Activated naive CD4-positive, alpha-beta T cell treated with anti-CD3 and anti-CD28 coated beads, Interleukin-2, amount 50 U/mL, for 16 hours (primary cell): ENCODE results near the gene TMEM225.
"Not testable (repeated sequence)": the region's sequence is repeated elsewhere in the genome, so short reads cannot be mapped to it uniquely, and the experiment has no call there.

ENCODE experiments used
- DNase-seq: peaks from one replicate; pipeline ENCODE4 v3.0.0-alpha.2; 2020

The TMEM225 gene

GRCh38 chr11:123885570-123885969, at the start of gene TMEM225:
TSS of gene TMEM225 (minus strand) at chr11:123885670. CDS start at chr11:123885425, 245 bp downstream.
- no peak for DNase-seq

GRCh38 chr11:123924027-123924426, 38.6 kb upstream of the TMEM225 start:
- no peak for DNase-seq

- DNase-seq = no peak
Measured at GRCh38 chr11:123920943-123921342, 35.5 kb upstream of the TMEM225 start.

- no peak for DNase-seq
Measured at GRCh38 chr11:123905826-123906225, 20.4 kb upstream of the TMEM225 start.

GRCh38 chr11:123904932-123905331, 19.5 kb upstream of the TMEM225 start:
- DNase-seq = no peak

GRCh38 chr11:123903932-123904331, 18.5 kb upstream of the TMEM225 start:
- DNase-seq = no peak

GRCh38 chr11:123901867-123902266, 16.4 kb upstream of the TMEM225 start, which contains the start of gene OR8D4:
TSS of gene OR8D4 (plus strand) at chr11:123902167. CDS start at chr11:123906432, 4,265 bp downstream.
- no peak for DNase-seq

- DNase-seq = no peak
Measured at GRCh38 chr11:123899792-123900191, 14.3 kb upstream of the TMEM225 start.

GRCh38 chr11:123892031-123892430, 6.6 kb upstream of the TMEM225 start:
- no peak for DNase-seq

- no peak for DNase-seq
Measured at GRCh38 chr11:123880912-123881311, 4.6 kb downstream of the TMEM225 start.

GRCh38 chr11:123867795-123868194, 17.7 kb downstream of the TMEM225 start:
- not testable (repeated sequence) for DNase-seq

- not testable (repeated sequence) for DNase-seq
Measured at GRCh38 chr11:123865293-123865692, 20.2 kb downstream of the TMEM225 start.

- no peak for DNase-seq
Measured at GRCh38 chr11:123859731-123860130, 25.7 kb downstream of the TMEM225 start.

GRCh38 chr11:123856444-123856843, 29.0 kb downstream of the TMEM225 start:
- no peak for DNase-seq

GRCh38 chr11:123853038-123853437, 32.4 kb downstream of the TMEM225 start:
- no peak for DNase-seq

- no peak for DNase-seq
Measured at GRCh38 chr11:123852321-123852720, 33.1 kb downstream of the TMEM225 start.

GRCh38 chr11:123851110-123851509, 34.4 kb downstream of the TMEM225 start:
- DNase-seq = no peak

GRCh38 chr11:123841174-123841573, 44.3 kb downstream of the TMEM225 start:
- DNase-seq = no peak

GRCh38 chr11:123839131-123839530, 46.3 kb downstream of the TMEM225 start:
- DNase-seq = no peak

GRCh38 chr11:123838659-123839058, 46.8 kb downstream of the TMEM225 start:
- no peak for DNase-seq

- DNase-seq = no peak
Measured at GRCh38 chr11:123838199-123838598, 47.3 kb downstream of the TMEM225 start.

GRCh38 chr11:123833095-123833494, 52.4 kb downstream of the TMEM225 start:
- no peak for DNase-seq
